ENCODE data around the gene ADAM19. TPM values are rescaled to one million over a fixed set of nuclear protein-coding genes. Genes with fewer than 3 reads are reported as not detected.

The ADAM19 gene
- total and polyA plus RNA-seq, 7 donors: 0.27 to 4.5 (median 1.4) TPM

- intact Hi-C loops (cut with DNase I): no loop called here
- Histone ChIP-seq H3K27ac (no peak overlapping the region), H3K4me3 (no peak overlapping the region), H3K9me3 (no peaks in the 10 kb centered on the region), H3K27me3 (ENCODE audit: insufficient read depth in 3 of 3, low read length in 2 of 3) (no peaks in the 10 kb centered on the region), H3K36me3 (ENCODE audit: insufficient read depth in 1 of 2, low read depth in 1 of 2) (no peaks in the 10 kb centered on the region), H3K4me1 (peaks cover 3% of the 10 kb centered on the region)
- no peak for TF ChIP-seq CTCF (IDR thresholded peaks at IDR 0.05)
- no peak for ATAC-seq
- 88 to 96% (median 91%) methylated on average over 1 of the region's 1 CpG for WGBS, 3 donors
- DNase-seq: no peak
Observed at GRCh38 chr5:157584628-157585027, 9.1 kb upstream of the ADAM19 start.

GRCh38 chr5:157582731-157583620 lies 7.4 kb upstream of the ADAM19 start:
- ATAC-seq: peak in 1 of 4 donors; percentile 36
- WGBS, 3 donors: 37 to 46% (median 39%) methylated on average over 10 of the region's 10 CpGs

GRCh38 chr5:157581901-157582300 lies 6.3 kb upstream of the ADAM19 start:
- DNase-seq (no peak), ATAC-seq (no peak)
- Histone ChIP-seq H3K27ac (no peak overlapping the region), H3K27me3 (ENCODE audit: insufficient read depth in 3 of 3, low read length in 2 of 3) (no peaks in the 10 kb centered on the region), H3K4me3 (no peak overlapping the region), H3K36me3 (ENCODE audit: insufficient read depth in 1 of 2, low read depth in 1 of 2) (no peaks in the 10 kb centered on the region), H3K9me3 (no peaks in the 10 kb centered on the region), H3K4me1 (peaks cover 3% of the 10 kb centered on the region)
- intact Hi-C loops (cut with DNase I): no loop called here
- no peak for TF ChIP-seq CTCF (IDR thresholded peaks at IDR 0.05)
- WGBS, 3 donors: 89 to 93% (median 92%) methylated on average over 5 of the region's 5 CpGs

More at GRCh38 chr5:157582731-157583620, 7.4 kb upstream of the ADAM19 start:
- Histone ChIP-seq H3K9me3 (no peaks in the 10 kb centered on the region), H3K4me3 (no peak overlapping the region), H3K4me1 (peaks cover 3% of the 10 kb centered on the region), H3K36me3 (ENCODE audit: insufficient read depth in 1 of 2, low read depth in 1 of 2) (no peaks in the 10 kb centered on the region), H3K27me3 (ENCODE audit: insufficient read depth in 3 of 3, low read length in 2 of 3) (no peaks in the 10 kb centered on the region), H3K27ac (no peak overlapping the region)
- no peak for DNase-seq
- TF ChIP-seq CTCF (IDR thresholded peaks at IDR 0.05): no peak
- intact Hi-C loops (cut with DNase I): no loop called here

GRCh38 chr5:157578079-157578780 lies 2.7 kb upstream of the ADAM19 start:
- no peaks in the 10 kb centered on the region for H3K27me3 ChIP-seq (ENCODE audit: insufficient read depth in 3 of 3, low read length in 2 of 3)
- no peak overlapping the region for H3K4me3 ChIP-seq
- H3K9me3 ChIP-seq: no peaks in the 10 kb centered on the region
- intact Hi-C loops (cut with DNase I): loop anchor here in 1 of 2 donors (10.0 kb wide), 1 partner anchor 137 kb away; no protein-coding TSS in a partner anchor
- 83 to 87% (median 84%) methylated on average over 6 of the region's 6 CpGs for WGBS, 3 donors
- no peak for DNase-seq
- TF ChIP-seq CTCF (IDR thresholded peaks at IDR 0.05): no peak
- no peak overlapping the region for H3K27ac ChIP-seq
- no peak for ATAC-seq
- H3K4me1 ChIP-seq: peaks cover 18% of the 10 kb centered on the region
- no peaks in the 10 kb centered on the region for H3K36me3 ChIP-seq (ENCODE audit: insufficient read depth in 1 of 2, low read depth in 1 of 2)

Data from psoas muscle (tissue), 8 donors.